SK-N-SH (cell line): ENCODE data around the gene PLA2G4E.

Experiments used
- CTCF ChIP-seq: fragments of 200-600 bp; sonication (generic); IDR thresholded peaks from 2 replicates; pipeline ENCODE4 v1.6.1; 2017; ENCODE audit warnings: antibody characterized with exemption, mild to moderate bottlenecking, moderate library complexity
- EP300 ChIP-seq, 2 experiments: IDR thresholded peaks; 2 replicates each; pipeline versions ENCODE4 v1.4.0 to v1.6.1; 2012; ENCODE audit warnings: borderline replicate concordance in 1 of 2, low read depth in 1 of 2, low read length in 1 of 2
- JUND ChIP-seq: IDR thresholded peaks from 2 replicates; pipeline ENCODE4 v1.4.0; 2012
- POLR2AphosphoS5 ChIP-seq: IDR thresholded peaks from 2 replicates; pipeline ENCODE4 v1.6.1; 2012; ENCODE audit warnings: low read depth, low read length
- YY1 ChIP-seq: IDR thresholded peaks from 2 replicates; pipeline ENCODE4 v1.4.0; 2012; ENCODE audit warnings: low read depth, mild to moderate bottlenecking

DNA sequence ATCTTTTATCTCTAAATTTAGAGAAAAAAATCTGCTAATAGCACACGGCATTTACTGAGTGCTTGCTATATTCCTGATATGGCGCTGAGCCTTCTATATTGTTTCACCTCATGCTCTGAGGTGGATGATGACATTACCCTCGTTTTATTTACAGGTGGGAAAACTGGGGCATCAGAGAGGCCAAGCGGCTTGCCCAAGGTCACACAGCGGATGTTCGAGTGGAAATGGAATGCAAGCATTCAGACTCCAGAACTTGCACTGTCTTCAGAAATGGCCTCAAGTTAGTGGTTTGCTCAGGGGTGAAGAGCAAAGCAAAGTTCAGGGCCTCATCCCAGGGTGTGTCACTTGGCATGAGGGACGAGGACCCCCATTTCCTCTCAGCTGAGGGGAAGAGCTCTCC is 65.7 kb downstream of the PLA2G4E start:
- TF ChIP-seq CTCF (no peak), JUND (no peak), YY1 (no peak), EP300 (IDR thresholded peaks at IDR 0.05; ENCODE audit: borderline replicate concordance in 1 of 2, low read depth in 1 of 2, low read length in 1 of 2) (no peak), POLR2AphosphoS5 (no peak)
